ENCODE results near the gene DROSHA.

GRCh38 chr5:31449962-31450361 is 81.9 kb downstream of the DROSHA start:
- TF ChIP-seq, protein P1, sequence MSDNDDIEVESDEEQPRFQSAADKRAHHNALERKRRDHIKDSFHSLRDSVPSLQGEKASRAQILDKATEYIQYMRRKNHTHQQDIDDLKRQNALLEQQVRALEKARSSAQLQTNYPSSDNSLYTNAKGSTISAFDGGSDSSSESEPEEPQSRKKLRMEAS (IDR thresholded peaks at IDR 0.05; ENCODE audit: insufficient read depth, insufficient read length): no peak
- TF ChIP-seq POLR2A (IDR thresholded peaks at IDR 0.05; ENCODE audit: low read depth, low read length): no peak
- TF ChIP-seq, protein P2, sequence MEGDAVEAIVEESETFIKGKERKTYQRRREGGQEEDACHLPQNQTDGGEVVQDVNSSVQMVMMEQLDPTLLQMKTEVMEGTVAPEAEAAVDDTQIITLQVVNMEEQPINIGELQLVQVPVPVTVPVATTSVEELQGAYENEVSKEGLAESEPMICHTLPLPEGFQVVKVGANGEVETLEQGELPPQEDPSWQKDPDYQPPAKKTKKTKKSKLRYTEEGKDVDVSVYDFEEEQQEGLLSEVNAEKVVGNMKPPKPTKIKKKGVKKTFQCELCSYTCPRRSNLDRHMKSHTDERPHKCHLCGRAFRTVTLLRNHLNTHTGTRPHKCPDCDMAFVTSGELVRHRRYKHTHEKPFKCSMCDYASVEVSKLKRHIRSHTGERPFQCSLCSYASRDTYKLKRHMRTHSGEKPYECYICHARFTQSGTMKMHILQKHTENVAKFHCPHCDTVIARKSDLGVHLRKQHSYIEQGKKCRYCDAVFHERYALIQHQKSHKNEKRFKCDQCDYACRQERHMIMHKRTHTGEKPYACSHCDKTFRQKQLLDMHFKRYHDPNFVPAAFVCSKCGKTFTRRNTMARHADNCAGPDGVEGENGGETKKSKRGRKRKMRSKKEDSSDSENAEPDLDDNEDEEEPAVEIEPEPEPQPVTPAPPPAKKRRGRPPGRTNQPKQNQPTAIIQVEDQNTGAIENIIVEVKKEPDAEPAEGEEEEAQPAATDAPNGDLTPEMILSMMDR (IDR thresholded peaks at IDR 0.05; ENCODE audit: extremely low read depth in 1 of 2, insufficient read depth in 1 of 2, low read depth in 1 of 2, low read length in 2 of 2): no peak
- no peak for TF ChIP-seq EZH2 (IDR thresholded peaks at IDR 0.05; ENCODE audit: borderline replicate concordance, low read depth, low read length, severe bottlenecking)
- TF ChIP-seq JUN (IDR thresholded peaks at IDR 0.05; ENCODE audit: borderline replicate concordance, insufficient read depth, insufficient read length, low read depth): no peak
- TF ChIP-seq GATA2 (IDR thresholded peaks at IDR 0.05; ENCODE audit: insufficient read depth, insufficient read length, low read depth, low read length): no peak
- TF ChIP-seq MYC (IDR thresholded peaks at IDR 0.05; ENCODE audit: low read depth, low read length): no peak
- TF ChIP-seq POLR2AphosphoS5 (IDR thresholded peaks at IDR 0.05; ENCODE audit: insufficient read depth, low read depth, low read length): no peak
- TF ChIP-seq FOS (IDR thresholded peaks at IDR 0.05; ENCODE audit: borderline replicate concordance, insufficient read depth, low read length): no peak

Data from endothelial cell of umbilical vein (primary cell).